CD4-positive, alpha-beta T cell treated with Interleukin-4 for 1 hour (primary cell): Measurements from ENCODE around the gene STARD7.
"Not testable (repeated sequence)": the region's sequence is repeated elsewhere in the genome, so short reads cannot be mapped to it uniquely, and the experiment has no call there.

ENCODE experiments used
- DNase-seq, 2 donors: peaks; one replicate each; pipeline ENCODE4 v3.0.0-alpha.2; 2020 to 2022

The STARD7 gene, protein sequence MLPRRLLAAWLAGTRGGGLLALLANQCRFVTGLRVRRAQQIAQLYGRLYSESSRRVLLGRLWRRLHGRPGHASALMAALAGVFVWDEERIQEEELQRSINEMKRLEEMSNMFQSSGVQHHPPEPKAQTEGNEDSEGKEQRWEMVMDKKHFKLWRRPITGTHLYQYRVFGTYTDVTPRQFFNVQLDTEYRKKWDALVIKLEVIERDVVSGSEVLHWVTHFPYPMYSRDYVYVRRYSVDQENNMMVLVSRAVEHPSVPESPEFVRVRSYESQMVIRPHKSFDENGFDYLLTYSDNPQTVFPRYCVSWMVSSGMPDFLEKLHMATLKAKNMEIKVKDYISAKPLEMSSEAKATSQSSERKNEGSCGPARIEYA

DNA sequence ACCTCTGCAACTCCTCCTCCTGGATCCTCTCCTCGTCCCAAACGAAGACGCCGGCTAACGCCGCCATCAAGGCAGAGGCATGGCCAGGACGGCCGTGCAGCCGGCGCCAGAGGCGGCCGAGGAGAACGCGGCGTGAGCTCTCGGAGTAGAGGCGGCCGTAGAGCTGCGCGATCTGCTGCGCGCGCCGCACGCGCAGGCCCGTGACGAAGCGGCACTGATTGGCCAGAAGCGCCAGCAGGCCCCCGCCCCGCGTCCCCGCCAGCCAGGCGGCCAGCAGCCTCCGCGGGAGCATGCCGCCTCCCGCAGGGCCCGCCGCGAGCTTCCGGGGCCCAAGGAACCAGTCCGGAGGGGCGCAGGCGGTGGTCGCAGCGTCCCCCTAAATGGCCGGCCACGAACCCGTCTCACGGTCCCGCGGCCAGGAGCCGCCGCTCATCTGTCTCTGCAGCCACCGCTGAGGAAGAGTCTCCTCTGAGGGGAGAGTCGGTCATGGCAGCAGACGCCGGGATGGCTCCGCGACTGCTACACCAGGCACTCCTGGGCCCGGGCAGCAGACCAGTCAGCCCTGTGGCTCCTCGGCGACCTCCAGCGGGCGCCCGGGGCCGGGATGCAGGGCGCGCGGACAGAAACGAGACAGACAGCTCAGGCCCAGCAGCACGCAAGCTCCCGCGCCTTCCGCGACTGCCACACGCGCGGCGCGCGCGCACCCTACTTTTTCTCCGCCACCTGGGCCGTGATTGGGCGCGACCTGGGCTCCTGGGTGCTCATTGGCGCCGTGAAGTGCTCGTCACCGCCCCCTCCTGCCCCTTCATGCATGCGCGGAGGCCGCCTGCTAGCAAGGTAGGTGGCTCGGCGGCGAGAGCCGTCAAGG is at the start of gene STARD7:
TSS of gene STARD7 (minus strand) at position 685 of the 868 bp plus-strand sequence. CDS start at position 292, 393 bp downstream.
- peak; percentile 95 to 96 for DNase-seq

DNA sequence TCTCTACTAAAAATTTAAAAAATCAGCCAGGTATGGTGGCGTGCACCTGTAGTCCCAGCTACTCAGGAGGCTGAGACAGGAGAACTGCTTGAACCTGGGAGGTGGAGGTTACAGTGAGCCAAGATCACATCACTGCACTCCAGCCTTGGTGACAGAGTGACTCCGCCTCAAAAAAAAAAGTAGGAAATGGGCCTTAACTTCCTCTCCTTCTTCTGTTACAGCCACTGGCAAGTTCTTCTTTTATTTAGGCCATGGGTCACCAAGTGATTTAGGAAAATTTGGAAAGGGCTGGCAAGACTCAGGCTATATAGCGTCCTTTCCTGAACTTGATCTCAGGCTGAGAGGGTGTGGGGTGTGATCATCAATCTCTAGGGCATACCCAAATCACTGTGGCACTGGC is 49.1 kb upstream of the STARD7 start:
- DNase-seq, result not testable (repeated sequence)

- no peak for DNase-seq
Measured at GRCh38 chr2:96256611-96257113, 48.0 kb upstream of the STARD7 start.

DNA sequence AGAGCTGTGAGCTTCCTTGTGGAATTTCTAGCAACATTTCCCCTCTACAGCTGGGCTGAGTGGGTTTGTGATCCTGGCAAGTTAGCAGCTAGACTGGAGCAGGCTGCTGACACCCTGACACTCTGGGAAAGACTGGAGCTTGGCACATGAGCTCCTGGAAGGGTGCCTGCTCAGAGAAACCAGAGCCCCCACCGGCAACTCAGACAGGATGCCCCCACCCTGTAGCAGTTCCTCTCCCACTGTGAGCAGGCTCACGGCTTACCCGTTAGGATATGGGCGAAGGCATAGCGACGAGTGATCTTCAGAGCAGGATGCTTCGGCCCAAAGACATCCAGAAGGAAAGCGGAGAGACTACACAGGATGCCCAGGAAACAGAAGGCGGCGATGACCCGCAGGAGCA is 45.9 kb upstream of the STARD7 start:
- no peak for DNase-seq

DNA sequence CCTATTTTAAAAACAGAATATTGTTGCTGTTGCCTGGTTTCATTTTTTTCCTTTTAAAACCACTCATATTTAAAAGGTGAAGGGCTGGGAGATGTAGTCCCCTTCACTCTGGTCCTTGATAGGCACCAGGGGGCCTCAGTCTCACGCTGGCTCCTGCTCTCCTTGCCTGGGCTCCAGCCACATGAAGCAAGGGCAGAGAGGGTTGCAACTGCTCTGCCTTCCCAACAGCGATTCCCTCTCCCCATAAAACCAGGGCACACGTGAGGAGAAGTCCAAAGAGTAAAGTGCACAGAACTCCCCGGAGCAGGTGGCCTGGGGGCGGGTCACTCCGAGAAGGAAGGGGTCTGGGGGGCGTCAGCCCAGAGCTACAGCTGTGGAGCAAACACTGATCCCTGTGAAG is 44.4 kb upstream of the STARD7 start:
- DNase-seq, result no peak

DNA sequence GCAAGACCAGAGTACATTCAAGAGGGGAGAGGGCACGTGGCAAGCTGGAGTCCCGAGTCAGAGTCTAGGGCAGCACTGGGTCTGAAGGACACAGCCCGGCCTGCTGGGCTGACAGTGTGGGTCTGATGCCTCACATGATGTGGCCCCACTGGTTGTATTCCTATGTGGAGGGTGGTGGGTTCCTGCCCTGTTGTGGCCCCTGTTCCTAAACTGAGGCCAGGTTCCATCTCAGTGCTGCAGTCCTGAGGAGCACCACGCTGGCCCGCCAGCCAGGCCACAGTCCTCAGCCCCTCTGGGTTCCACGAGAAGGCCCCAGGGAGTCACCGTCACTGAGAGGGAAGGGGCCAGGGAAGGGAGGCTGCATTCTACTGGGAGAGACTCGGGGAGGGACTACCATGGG is 43.9 kb upstream of the STARD7 start:
- DNase-seq, result no peak

GRCh38 chr2:96251721-96252292 is 43.2 kb upstream of the STARD7 start:
- DNase-seq, result peak in 1 of 2 donors; percentile 24

GRCh38 chr2:96250188-96250587 is 41.6 kb upstream of the STARD7 start:
- DNase-seq, result no peak

DNA sequence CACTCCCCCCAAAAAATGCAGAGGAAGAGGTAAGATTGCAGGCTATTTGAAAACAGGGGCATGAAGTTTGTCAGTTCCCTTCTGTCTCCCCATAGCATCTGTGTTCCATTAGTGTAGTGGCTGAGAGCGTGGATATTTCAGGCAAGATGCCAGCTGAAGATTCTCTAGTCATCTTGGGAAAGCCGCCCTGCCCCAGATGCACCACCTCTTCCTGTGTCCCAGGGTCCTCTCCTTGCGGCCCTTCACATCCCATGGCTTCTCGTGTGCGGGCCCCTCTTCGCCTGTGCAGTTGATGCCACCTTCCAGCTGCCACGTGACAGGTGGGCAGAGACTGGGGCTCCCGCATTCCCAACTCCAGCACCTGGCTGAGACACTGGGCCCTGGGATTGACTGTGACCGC is 41.0 kb upstream of the STARD7 start:
- DNase-seq, result no peak

GRCh38 chr2:96248624-96249023 is 40.0 kb upstream of the STARD7 start:
- DNase-seq, result no peak

GRCh38 chr2:96247896-96248295 is 39.3 kb upstream of the STARD7 start:
- DNase-seq, result no peak

DNA sequence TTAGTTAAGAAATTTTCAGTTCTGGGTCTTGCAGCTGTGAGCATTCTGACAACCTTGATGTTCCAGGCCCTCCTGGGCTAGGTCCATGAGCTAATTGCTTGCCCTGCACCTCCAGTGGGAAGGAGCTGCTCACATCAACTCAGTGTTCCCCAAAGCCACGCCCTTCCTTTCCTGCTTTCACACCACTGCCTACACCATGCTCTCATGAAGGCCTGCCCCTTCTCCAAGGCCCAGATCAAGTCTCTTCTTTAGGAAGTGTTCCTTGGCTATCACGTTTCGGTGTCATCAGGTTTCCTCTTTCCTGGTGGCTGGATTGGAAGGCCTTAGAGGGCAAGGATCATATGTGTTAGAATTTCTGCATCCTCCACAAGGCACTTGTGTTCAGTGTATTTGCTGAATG is 38.4 kb upstream of the STARD7 start:
- no peak for DNase-seq

GRCh38 chr2:96245609-96246390 is 37.2 kb upstream of the STARD7 start:
- DNase-seq, result peak in 1 of 2 donors; percentile 76

DNA sequence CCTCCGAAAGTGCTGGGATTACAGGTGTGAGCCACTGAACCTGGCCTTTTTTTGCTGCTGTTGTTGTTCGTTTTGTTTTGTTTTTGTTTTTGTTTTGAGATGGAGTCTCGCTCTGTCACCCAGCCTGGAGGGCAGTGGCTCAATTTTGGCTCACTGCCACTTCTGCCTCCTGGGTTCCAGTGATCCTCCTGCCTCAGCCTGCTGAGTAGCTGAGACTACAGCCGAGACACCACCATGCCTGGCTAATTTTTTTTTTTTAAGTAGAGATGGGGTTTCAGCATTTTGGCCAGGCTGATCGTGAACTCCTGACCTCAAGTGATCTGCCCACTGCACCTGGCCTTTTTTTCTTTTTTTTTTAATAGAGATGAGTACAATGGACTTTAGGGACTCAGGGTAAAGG is 35.2 kb upstream of the STARD7 start:
- no peak for DNase-seq

GRCh38 chr2:96241900-96242611 is 33.4 kb upstream of the STARD7 start:
- DNase-seq, result peak; percentile 74 to 81

DNA sequence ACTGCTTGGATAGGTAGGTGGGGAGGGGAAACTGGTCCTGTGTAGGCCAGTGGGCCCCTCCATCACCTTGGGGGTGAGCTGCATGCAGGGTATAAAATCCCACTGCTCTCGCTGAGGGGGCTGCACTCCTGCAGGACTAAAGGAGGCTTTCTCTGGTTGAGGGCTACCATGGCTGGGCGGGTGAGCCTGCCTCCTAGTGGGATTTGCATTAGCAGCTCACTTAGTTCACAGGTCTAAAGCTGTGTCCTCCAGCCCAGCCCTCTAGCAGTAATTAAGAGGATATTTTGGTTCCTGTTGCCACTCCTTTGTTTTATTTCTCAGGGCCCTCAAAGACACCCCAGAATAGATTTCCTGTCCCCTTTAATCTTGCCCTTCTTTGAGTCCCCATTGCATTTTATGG is 32.6 kb upstream of the STARD7 start:
- DNase-seq, result no peak

- DNase-seq, result no peak
Measured at GRCh38 chr2:96240341-96241038, 31.9 kb upstream of the STARD7 start.

DNA sequence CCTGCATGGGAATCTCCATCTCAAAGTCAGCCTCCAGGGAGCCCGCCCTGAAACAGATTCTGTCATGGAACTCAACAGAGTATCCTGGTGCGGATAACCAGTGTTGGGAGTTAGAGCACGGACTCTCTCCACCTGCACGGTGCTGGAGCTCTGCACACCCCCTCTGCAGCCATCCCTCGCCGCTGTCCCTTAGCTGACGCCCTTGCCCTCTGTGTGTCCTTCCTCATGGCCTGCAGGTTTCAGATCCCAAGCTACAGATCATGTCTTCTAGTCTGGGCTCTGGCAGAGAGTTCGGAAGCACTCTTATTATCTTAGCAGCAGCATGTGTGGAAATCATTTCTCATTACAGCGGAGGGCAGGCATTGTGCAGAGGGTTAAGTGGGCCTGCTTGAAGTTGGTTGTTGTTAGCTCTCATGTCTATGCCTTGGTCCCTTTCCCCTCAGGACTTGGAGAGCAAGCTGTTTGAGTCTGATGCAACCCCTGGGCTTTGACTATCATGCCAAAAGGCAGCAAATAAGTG is 31.2 kb upstream of the STARD7 start:
- DNase-seq, result no peak

GRCh38 chr2:96239091-96239490 is 30.5 kb upstream of the STARD7 start:
- DNase-seq, result no peak

GRCh38 chr2:96238266-96238665 is 29.6 kb upstream of the STARD7 start:
- no peak for DNase-seq

- DNase-seq, result no peak
Measured at GRCh38 chr2:96236882-96237281, 28.3 kb upstream of the STARD7 start.
